SK-N-SH (cell line): Measurements from ENCODE around the gene TBC1D2B.

Experiments
- CTCF ChIP-seq: fragments of 200-600 bp; sonication (generic); IDR thresholded peaks from 2 replicates; pipeline ENCODE4 v1.6.1; 2017; ENCODE audit warnings: antibody characterized with exemption, mild to moderate bottlenecking, moderate library complexity
- ELF1 ChIP-seq: IDR thresholded peaks from 2 replicates; pipeline ENCODE4 v1.4.0; 2012
- EP300 ChIP-seq, 2 experiments: IDR thresholded peaks; 2 replicates each; pipeline versions ENCODE4 v1.4.0 to v1.6.1; 2012; ENCODE audit warnings: borderline replicate concordance in 1 of 2, low read depth in 1 of 2, low read length in 1 of 2
- EZH2phosphoT487 ChIP-seq: fragments of 200-600 bp; sonication (generic); IDR thresholded peaks from 2 replicates; pipeline ENCODE4 v1.6.1; 2017; ENCODE audit warnings: low read depth, mixed run types, mild to moderate bottlenecking, antibody characterized with exemption, moderate library complexity, borderline replicate concordance
- IRF3 ChIP-seq: fragments of 150-350 bp; IDR thresholded peaks from 2 replicates; pipeline ENCODE4 v1.6.1; 2016; ENCODE audit warnings: mild to moderate bottlenecking, low read depth, low read length
- JUND ChIP-seq: IDR thresholded peaks from 2 replicates; pipeline ENCODE4 v1.4.0; 2012
- MAX ChIP-seq: IDR thresholded peaks from 2 replicates; pipeline ENCODE4 v1.4.0; 2012; ENCODE audit warnings: low read depth
- MEF2A ChIP-seq: IDR thresholded peaks from 2 replicates; pipeline ENCODE4 v1.4.0; 2012; ENCODE audit warnings: low read depth, borderline replicate concordance
- NFIC ChIP-seq: IDR thresholded peaks from 2 replicates; pipeline ENCODE4 v1.4.0; 2012; ENCODE audit warnings: borderline replicate concordance
- NRF1 ChIP-seq: IDR thresholded peaks from 2 replicates; pipeline ENCODE4 v1.6.1; 2012; ENCODE audit warnings: low read depth, mild to moderate bottlenecking, low read length
- POLR2AphosphoS5 ChIP-seq: IDR thresholded peaks from 2 replicates; pipeline ENCODE4 v1.6.1; 2012; ENCODE audit warnings: low read depth, low read length
- RAD21 ChIP-seq: IDR thresholded peaks from 2 replicates; pipeline ENCODE4 v1.6.1; 2012; ENCODE audit warnings: mild to moderate bottlenecking, low read length
- REST ChIP-seq: IDR thresholded peaks from 2 replicates; pipeline ENCODE4 v1.6.1; 2012; ENCODE audit warnings: mild to moderate bottlenecking, low read depth, low read length, moderate library complexity
- YY1 ChIP-seq: IDR thresholded peaks from 2 replicates; pipeline ENCODE4 v1.4.0; 2012; ENCODE audit warnings: low read depth, mild to moderate bottlenecking

DNA sequence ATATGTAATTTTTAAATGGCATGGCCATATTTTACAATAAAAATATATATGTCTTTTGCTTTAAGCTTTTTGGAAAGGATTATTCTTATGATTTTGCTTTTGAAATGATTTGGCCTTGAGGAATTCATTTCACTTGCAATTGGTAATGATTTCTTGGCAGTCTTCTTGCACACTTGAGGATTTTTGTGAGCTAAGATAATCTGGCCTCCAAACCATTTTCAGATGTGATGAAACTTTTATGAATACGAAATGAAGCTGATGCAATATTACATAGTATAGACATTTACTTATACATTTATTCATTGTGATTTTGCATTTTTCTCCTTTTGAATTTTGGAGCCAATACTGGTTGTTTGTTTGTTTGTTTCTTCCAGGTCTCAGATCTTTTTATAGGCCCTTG lies 8.4 kb upstream of the TBC1D2B start:
- TF ChIP-seq CTCF (no peak), IRF3 (no peak), EP300 (IDR thresholded peaks at IDR 0.05; ENCODE audit: borderline replicate concordance in 1 of 2, low read depth in 1 of 2, low read length in 1 of 2) (peak in 1 of 2 experiments; percentile 40; a peak in 1 of 4 replicates), RAD21 (no peak), EZH2phosphoT487 (no peak), POLR2AphosphoS5 (no peak), MAX (no peak), NRF1 (no peak), NFIC (peak; percentile 65), ELF1 (no peak), YY1 (no peak), JUND (no peak; the same call in 1 of the 2 replicates), REST (no peak), MEF2A (no peak)
